Panc1 (cell line): ENCODE data around the gene DDC. TPM values are rescaled to one million over a fixed set of nuclear protein-coding genes. Genes with fewer than 3 reads are reported as not detected.

ENCODE experiments used
- ATAC-seq: fragments of 200-7000 bp; cut with Tn5 transposase; 2 replicates; pipeline ENCODE4 v1.9.1; 2020; ENCODE audit warnings: mild to moderate bottlenecking, moderate library complexity
- BruUV-seq: library from RNA; stranded (reverse); fragments of 400-500 nt; replicated peaks from 2 replicates; lab custom pipeline; 2021; lab: Mats Ljungman, UMichigan
- CTCF ChIA-PET: fragments of 300-600 bp; sonication (Branson Sonifier 250); formaldehyde crosslinking; loops from one replicate; lab custom pipeline; 2022; ENCODE audit warnings: antibody characterized with exemption; lab: Charles Lee
- POLR2A ChIA-PET: fragments of 300-600 bp; sonication (Branson Sonifier 250); formaldehyde crosslinking; loops from one replicate; lab custom pipeline; 2022; ENCODE audit warnings: antibody characterized with exemption; lab: Charles Lee
- DNase-seq: peaks from one replicate; pipeline ENCODE4 v3.0.0-alpha.2; 2010; ENCODE audit warnings: low read depth, low spot score
- H3K27ac ChIP-seq: 2 replicates; pipeline ENCODE4 v1.5.1; 2011; ENCODE audit warnings: mild to moderate bottlenecking, low read length, inconsistent platforms
- H3K27me3 ChIP-seq: fragments of 200-500 bp; sonication (Bioruptor generic); 2 replicates; pipeline ENCODE4 v1.6.0; 2014; ENCODE audit warnings: low read length, inconsistent platforms; ENCODE audit not compliant: control insufficient read depth, insufficient read depth
- H3K36me3 ChIP-seq: fragments of 200-500 bp; sonication (Bioruptor generic); 2 replicates; pipeline ENCODE4 v1.5.1; 2014; ENCODE audit warnings: inconsistent platforms, mild to moderate bottlenecking, low read length, moderate library complexity; ENCODE audit not compliant: control insufficient read depth, insufficient read depth
- H3K4me1 ChIP-seq: 2 replicates; pipeline ENCODE4 v1.5.1; 2011; ENCODE audit warnings: inconsistent platforms, mild to moderate bottlenecking, low read length, moderate library complexity; ENCODE audit not compliant: control insufficient read depth, insufficient read depth
- H3K4me3 ChIP-seq, 2 experiments: 2 replicates each; pipeline ENCODE4 v1.5.1; 2011 to 2012; ENCODE audit warnings: low read depth in 2 of 2, low read length in 2 of 2, mild to moderate bottlenecking in 2 of 2, inconsistent platforms in 1 of 2, moderate library complexity in 1 of 2
- H3K9me3 ChIP-seq: fragments of 200-500 bp; sonication (Bioruptor generic); 2 replicates; pipeline ENCODE4 v1.5.1; 2014; ENCODE audit warnings: low read depth, mild to moderate bottlenecking, inconsistent platforms, low read length, moderate library complexity; ENCODE audit not compliant: control insufficient read depth, insufficient read depth
- POLR2AphosphoS5 ChIP-seq: IDR thresholded peaks from 2 replicates; pipeline ENCODE4 v1.6.1; 2012; ENCODE audit warnings: mild to moderate bottlenecking, low read depth, low read length, moderate library complexity
- REST ChIP-seq, 2 experiments: IDR thresholded peaks; 2 replicates each; pipeline ENCODE4 v1.6.1; 2011 to 2012; ENCODE audit warnings: low read depth in 2 of 2, control low read depth in 1 of 2, low read length in 1 of 2, mild to moderate bottlenecking in 1 of 2, moderate library complexity in 1 of 2; ENCODE audit not compliant: insufficient read depth in 1 of 2
- SIN3A ChIP-seq: IDR thresholded peaks from 2 replicates; pipeline ENCODE4 v1.6.1; 2012; ENCODE audit warnings: low read depth, mild to moderate bottlenecking, low read length, moderate library complexity, borderline replicate concordance; ENCODE audit not compliant: insufficient read depth
- TCF7L2 ChIP-seq: IDR thresholded peaks from 2 replicates; pipeline ENCODE4 v1.6.1; 2011; ENCODE audit warnings: mild to moderate bottlenecking, low read depth, low read length, inconsistent platforms
- in situ Hi-C: cut with HindIII; loops from 2 replicates; pipeline ENCODE4 v1.10.0; 2016; ENCODE audit warnings: low sequenced_read_pairs, low pct_unique_long_range_greater_than_20kb
- intact Hi-C: fragments of 100-400 bp; cut with micrococcal nuclease; formaldehyde crosslinking; loops from one replicate; pipeline ENCODE4 v1.10.0; 2022; ENCODE audit not compliant: unreplicated experiment
- total RNA-seq: library from RNA; stranded (reverse); gene quantifications from one replicate; pipeline ENCODE4 v1.2.1, GENCODE V29; 2021; ENCODE audit not compliant: unreplicated experiment
- TF ChIP-seq, protein P1 (sequence below): fragments of 450-650 bp; IDR thresholded peaks from 2 replicates; pipeline ENCODE4 v1.5.1; 2017; ENCODE audit warnings: mild to moderate bottlenecking

Gene DDC
- total RNA-seq, 1 experiment from 2014 or later, result not detected

GRCh38 chr7:50531928-50532327 lies 33.3 kb downstream of the DDC start:
- ChIA-PET CTCF (no interaction called here), POLR2A (no interaction called here)
- no TSS peak for BruUV-seq
- no peaks in the 10 kb centered on the region for H3K9me3 ChIP-seq
- H3K4me3 ChIP-seq, result no peak overlapping the region
- ATAC-seq, result peak; percentile 40; the same call in 1 of the 2 replicates
- no peak overlapping the region for H3K27ac ChIP-seq
- no peak for DNase-seq
- in situ Hi-C loops, result no loop called here
- H3K36me3 ChIP-seq, result no peaks in the 10 kb centered on the region
- TF ChIP-seq SIN3A (no peak), TCF7L2 (no peak), POLR2AphosphoS5 (no peak), REST (IDR thresholded peaks at IDR 0.05; ENCODE audit: insufficient read depth in 1 of 2, low read depth in 2 of 2, low read length in 1 of 2) (no peak)
- H3K27me3 ChIP-seq, result no peaks in the 10 kb centered on the region
- intact Hi-C loops, result no loop called here
- H3K4me1 ChIP-seq, result 0 out of 2 replicates have a peak, but pooled peaks cover 7% of the 10 kb centered on the region

DNA sequence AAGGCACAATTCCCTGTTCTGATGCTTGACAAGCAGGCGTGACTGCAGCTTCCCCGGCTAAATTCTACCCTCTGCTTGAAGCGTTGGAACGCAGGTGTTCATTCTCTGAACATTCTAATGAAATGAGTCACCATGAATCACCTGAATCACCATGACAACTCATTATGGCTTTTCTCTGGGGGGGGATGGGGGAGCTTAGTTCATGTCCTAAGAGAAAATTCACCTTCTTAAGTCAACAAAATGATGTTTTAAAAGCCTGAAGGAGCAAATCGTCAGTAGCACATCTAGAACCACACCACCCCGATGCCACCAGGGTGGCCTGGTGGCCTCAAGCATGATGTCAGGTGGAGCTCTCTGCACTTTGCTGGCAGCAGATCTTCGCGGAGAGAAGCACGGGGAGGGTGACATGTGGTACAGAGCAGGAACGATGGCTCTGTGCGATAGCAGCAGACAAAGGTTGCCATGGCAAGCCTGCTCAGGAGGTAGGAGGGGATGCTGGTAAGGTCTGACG lies 33.7 kb downstream of the DDC start:
- ChIA-PET POLR2A (no interaction called here), CTCF (interaction anchor here (0.6 kb wide), 1 partner anchor 62 kb away, joined by 11 read pairs; no protein-coding TSS in a partner anchor)
- Histone ChIP-seq H3K27ac (no peak overlapping the region), H3K36me3 (no peaks in the 10 kb centered on the region), H3K4me3 (no peak overlapping the region), H3K27me3 (no peaks in the 10 kb centered on the region), H3K9me3 (no peaks in the 10 kb centered on the region), H3K4me1 (0 out of 2 replicates have a peak, but pooled peaks cover 7% of the 10 kb centered on the region)
- DNase-seq (peak; percentile 67), ATAC-seq (peak; percentile 44)
- BruUV-seq, result no TSS peak
- in situ Hi-C loops, result no loop called here
- intact Hi-C loops, result no loop called here
- TF ChIP-seq REST (IDR thresholded peaks at IDR 0.05; ENCODE audit: insufficient read depth in 1 of 2, low read depth in 2 of 2, low read length in 1 of 2) (no peak), TCF7L2 (no peak), SIN3A (no peak), POLR2AphosphoS5 (no peak)
- TF ChIP-seq, protein P1, sequence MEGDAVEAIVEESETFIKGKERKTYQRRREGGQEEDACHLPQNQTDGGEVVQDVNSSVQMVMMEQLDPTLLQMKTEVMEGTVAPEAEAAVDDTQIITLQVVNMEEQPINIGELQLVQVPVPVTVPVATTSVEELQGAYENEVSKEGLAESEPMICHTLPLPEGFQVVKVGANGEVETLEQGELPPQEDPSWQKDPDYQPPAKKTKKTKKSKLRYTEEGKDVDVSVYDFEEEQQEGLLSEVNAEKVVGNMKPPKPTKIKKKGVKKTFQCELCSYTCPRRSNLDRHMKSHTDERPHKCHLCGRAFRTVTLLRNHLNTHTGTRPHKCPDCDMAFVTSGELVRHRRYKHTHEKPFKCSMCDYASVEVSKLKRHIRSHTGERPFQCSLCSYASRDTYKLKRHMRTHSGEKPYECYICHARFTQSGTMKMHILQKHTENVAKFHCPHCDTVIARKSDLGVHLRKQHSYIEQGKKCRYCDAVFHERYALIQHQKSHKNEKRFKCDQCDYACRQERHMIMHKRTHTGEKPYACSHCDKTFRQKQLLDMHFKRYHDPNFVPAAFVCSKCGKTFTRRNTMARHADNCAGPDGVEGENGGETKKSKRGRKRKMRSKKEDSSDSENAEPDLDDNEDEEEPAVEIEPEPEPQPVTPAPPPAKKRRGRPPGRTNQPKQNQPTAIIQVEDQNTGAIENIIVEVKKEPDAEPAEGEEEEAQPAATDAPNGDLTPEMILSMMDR, result no peak
